A549 (cell line): ENCODE data around the gene CENPU. TPM values are rescaled to one million over a fixed set of nuclear protein-coding genes. Genes with fewer than 3 reads are reported as not detected.

Experiments used
- ATAC-seq, 2 experiments: fragments of 200-7000 bp in 1 of 2; fragments of >200 bp in 1 of 2; cut with Nextera tagmentation in 1 of 2; cut with Tn5 transposase in 1 of 2; 3 replicates each; pipeline versions ENCODE4 v1.8.0 to v1.9.1; 2018 to 2020; ENCODE audit warnings: mild to moderate bottlenecking in 1 of 2, moderate library complexity in 1 of 2
- CTCF ChIA-PET: fragments of 300-600 bp; sonication (Branson Sonifier 250); formaldehyde crosslinking; extraction: SDS; loops from one replicate; lab custom pipeline; 2021; ENCODE audit warnings: antibody characterized with exemption, inconsistent platforms; lab: Yijun Ruan, JAX
- POLR2A ChIA-PET: fragments of 350-600 bp; formaldehyde crosslinking; extraction: SDS; loops from one replicate; lab custom pipeline; 2021; ENCODE audit warnings: antibody characterized with exemption, inconsistent platforms; lab: Yijun Ruan, JAX
- DNase-seq, 2 experiments: peaks; one replicate each; pipeline versions ENCODE4 v3.0.0 to v3.0.0-alpha.2; 2011 to 2016; ENCODE audit warnings: low read depth in 1 of 2, low spot score in 1 of 2
- FAIRE-seq: peaks from 2 replicates; lab custom pipeline; 2011; peaks lifted over from hg19 to GRCh38; lab: Jason Lieb, UNC
- H3K27ac ChIP-seq, 2 experiments: fragments of >200 bp; sonication (Bioruptor Twin); formaldehyde crosslinking; 3 replicates each; pipeline ENCODE4 v1.5.1; 2016 to 2017
- H3K4me1 ChIP-seq: fragments of >200 bp; sonication (Bioruptor Twin); formaldehyde crosslinking; 3 replicates; pipeline ENCODE4 v1.6.1; 2016
- H3K4me2 ChIP-seq: fragments of >200 bp; sonication (Bioruptor Twin); formaldehyde crosslinking; 3 replicates; pipeline ENCODE4 v1.6.1; 2016
- H3K4me3 ChIP-seq: fragments of >200 bp; sonication (Bioruptor Twin); formaldehyde crosslinking; 3 replicates; pipeline ENCODE4 v1.5.1; 2016
- H3K9me3 ChIP-seq: fragments of >200 bp; sonication (Bioruptor Twin); formaldehyde crosslinking; 3 replicates; pipeline ENCODE4 v1.6.1; 2016
- BCL3 ChIP-seq: fragments of >200 bp; sonication (Bioruptor Twin); formaldehyde crosslinking; IDR thresholded peaks from 3 replicates; pipeline ENCODE4 v1.6.1; 2016
- CBX2 ChIP-seq: fragments of 200-600 bp; sonication (generic); IDR thresholded peaks from 2 replicates; pipeline ENCODE4 v1.6.1; 2016; ENCODE audit warnings: low read depth, mild to moderate bottlenecking, borderline replicate concordance
- CEBPB ChIP-seq, 2 experiments: fragments of >200 bp in 1 of 2; sonication (Bioruptor Twin) in 1 of 2; formaldehyde crosslinking in 1 of 2; IDR thresholded peaks; 2 replicates each; pipeline ENCODE4 v1.6.1; 2012 to 2016
- CHD2 ChIP-seq: fragments of 150-350 bp; IDR thresholded peaks from 2 replicates; pipeline ENCODE4 v1.6.1; 2014; ENCODE audit warnings: low read length; ENCODE audit not compliant: partially characterized antibody
- E2F6 ChIP-seq: IDR thresholded peaks from 2 replicates; pipeline ENCODE4 v1.6.1; 2012; ENCODE audit warnings: low read depth, borderline replicate concordance
- EHF ChIP-seq: fragments of 250-450 bp; sonication (Bioruptor Pico); IDR thresholded peaks from 2 replicates; pipeline ENCODE4 v1.5.0; 2020; ENCODE audit warnings: mild to moderate bottlenecking
- HEYL ChIP-seq: fragments of 250-450 bp; sonication (Bioruptor Pico); IDR thresholded peaks from 2 replicates; pipeline ENCODE4 v1.8.0; 2021; ENCODE audit warnings: mild to moderate bottlenecking, moderate library complexity
- HOXB5 ChIP-seq: fragments of 250-450 bp; sonication (Bioruptor Pico); IDR thresholded peaks from 2 replicates; pipeline ENCODE4 v1.5.0; 2020; ENCODE audit warnings: mild to moderate bottlenecking, moderate library complexity
- JUNB ChIP-seq: fragments of >200 bp; sonication (Bioruptor Twin); formaldehyde crosslinking; IDR thresholded peaks from 2 replicates; pipeline ENCODE4 v1.6.1; 2016
- KDM1A ChIP-seq: fragments of 200-600 bp; sonication (generic); IDR thresholded peaks from 2 replicates; pipeline ENCODE4 v1.6.1; 2016; ENCODE audit warnings: low read depth, mild to moderate bottlenecking
- KDM5A ChIP-seq: fragments of 200-600 bp; sonication (generic); IDR thresholded peaks from 2 replicates; pipeline ENCODE4 v1.6.1; 2016; ENCODE audit warnings: antibody characterized with exemption, mild to moderate bottlenecking
- NR3C1 ChIP-seq: fragments of >200 bp; sonication (Bioruptor Twin); formaldehyde crosslinking; IDR thresholded peaks from 3 replicates; pipeline ENCODE4 v1.6.1; 2017
- PBX3 ChIP-seq: IDR thresholded peaks from 2 replicates; pipeline ENCODE4 v1.6.1; 2012
- RARB ChIP-seq: fragments of 250-450 bp; sonication (Bioruptor Pico); IDR thresholded peaks from 2 replicates; pipeline ENCODE4 v1.8.0; 2021; ENCODE audit warnings: mild to moderate bottlenecking, moderate library complexity
- TFCP2L1 ChIP-seq: fragments of 250-450 bp; sonication (Bioruptor Pico); IDR thresholded peaks from 2 replicates; pipeline ENCODE4 v1.5.0; 2021; ENCODE audit warnings: mild to moderate bottlenecking
- TP53 ChIP-seq: fragments of 250-450 bp; sonication (Bioruptor Pico); IDR thresholded peaks from 2 replicates; pipeline ENCODE4 v1.5.0; 2021; ENCODE audit warnings: mild to moderate bottlenecking, moderate library complexity
- USF2 ChIP-seq: fragments of 450-650 bp; IDR thresholded peaks from 2 replicates; pipeline ENCODE4 v1.6.1; 2014; ENCODE audit warnings: antibody characterized with exemption
- ZC3H11A ChIP-seq: fragments of 450-650 bp; IDR thresholded peaks from 2 replicates; pipeline ENCODE4 v1.6.1; 2014; ENCODE audit warnings: antibody characterized with exemption, mild to moderate bottlenecking
- WGBS: methylation state at CpG from one replicate; pipeline ENCODE4 v1.1.6; 2017; ENCODE audit errors: missing lambda C conversion rate; 5-methylcytosine and 5-hydroxymethylcytosine counted together
- polyA plus RNA-seq, 4 experiments: library from polyadenylated mRNA; depleted of rRNA in 3 of 4; stranded (reverse); fragments of >200 nt; fragmentation: RNase III in 1 of 4; extraction: RNeasy Plus Mini Kit Qiagen cat#74134 plus additional on column Dnase treatment in 1 of 4; gene quantifications; 2 replicates in 3 of 4; 3 replicates in 1 of 4; pipeline ENCODE4 v1.2.3, GENCODE V29; 2011 to 2017
- TF ChIP-seq, protein P1 (sequence below): fragments of 250-450 bp; sonication (Bioruptor Pico); IDR thresholded peaks from 2 replicates; pipeline ENCODE4 v1.5.0; 2020; ENCODE audit warnings: low read depth, mild to moderate bottlenecking, moderate library complexity

CENPU gene
- polyA plus RNA-seq, 2 of the 4 experiments (the other 2 are of a cell fraction): 22.9 to 28.4 TPM

GRCh38 chr4:184748251-184748652 lies 14.4 kb upstream of the CENPU start:
- Histone ChIP-seq H3K4me1 (peaks cover 5% of the 10 kb centered on the region; the same call in 2 of the 3 replicates), H3K9me3 (no peaks in the 10 kb centered on the region), H3K4me3 (no peak overlapping the region), H3K27ac (no peak overlapping the region; a peak in 1 of 6 replicates), H3K4me2 (no peak overlapping the region)
- TF ChIP-seq KDM1A: no peak
- TF ChIP-seq CEBPB (IDR thresholded peaks at IDR 0.05): no peak
- TF ChIP-seq JUNB: no peak
- TF ChIP-seq CHD2: no peak
- TF ChIP-seq, protein P1, sequence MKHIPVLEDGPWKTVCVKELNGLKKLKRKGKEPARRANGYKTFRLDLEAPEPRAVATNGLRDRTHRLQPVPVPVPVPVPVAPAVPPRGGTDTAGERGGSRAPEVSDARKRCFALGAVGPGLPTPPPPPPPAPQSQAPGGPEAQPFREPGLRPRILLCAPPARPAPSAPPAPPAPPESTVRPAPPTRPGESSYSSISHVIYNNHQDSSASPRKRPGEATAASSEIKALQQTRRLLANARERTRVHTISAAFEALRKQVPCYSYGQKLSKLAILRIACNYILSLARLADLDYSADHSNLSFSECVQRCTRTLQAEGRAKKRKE: no peak
- no peak for TF ChIP-seq CBX2
- TF ChIP-seq BCL3: no peak
- TF ChIP-seq HEYL (CRISPR knock-in tag): no peak
- TF ChIP-seq KDM5A: no peak
- no peak for TF ChIP-seq HOXB5 (CRISPR knock-in tag)
- TF ChIP-seq ZC3H11A: no peak
- TF ChIP-seq USF2: no peak
- no peak for TF ChIP-seq TP53 (CRISPR knock-in tag)
- 83% methylated on average over 3 of the region's 8 CpGs for WGBS
- ATAC-seq (no peak), DNase-seq (no peak), FAIRE-seq (no peak)
- POLR2A ChIA-PET: no interaction called here
- CTCF ChIA-PET: no interaction called here

DNA sequence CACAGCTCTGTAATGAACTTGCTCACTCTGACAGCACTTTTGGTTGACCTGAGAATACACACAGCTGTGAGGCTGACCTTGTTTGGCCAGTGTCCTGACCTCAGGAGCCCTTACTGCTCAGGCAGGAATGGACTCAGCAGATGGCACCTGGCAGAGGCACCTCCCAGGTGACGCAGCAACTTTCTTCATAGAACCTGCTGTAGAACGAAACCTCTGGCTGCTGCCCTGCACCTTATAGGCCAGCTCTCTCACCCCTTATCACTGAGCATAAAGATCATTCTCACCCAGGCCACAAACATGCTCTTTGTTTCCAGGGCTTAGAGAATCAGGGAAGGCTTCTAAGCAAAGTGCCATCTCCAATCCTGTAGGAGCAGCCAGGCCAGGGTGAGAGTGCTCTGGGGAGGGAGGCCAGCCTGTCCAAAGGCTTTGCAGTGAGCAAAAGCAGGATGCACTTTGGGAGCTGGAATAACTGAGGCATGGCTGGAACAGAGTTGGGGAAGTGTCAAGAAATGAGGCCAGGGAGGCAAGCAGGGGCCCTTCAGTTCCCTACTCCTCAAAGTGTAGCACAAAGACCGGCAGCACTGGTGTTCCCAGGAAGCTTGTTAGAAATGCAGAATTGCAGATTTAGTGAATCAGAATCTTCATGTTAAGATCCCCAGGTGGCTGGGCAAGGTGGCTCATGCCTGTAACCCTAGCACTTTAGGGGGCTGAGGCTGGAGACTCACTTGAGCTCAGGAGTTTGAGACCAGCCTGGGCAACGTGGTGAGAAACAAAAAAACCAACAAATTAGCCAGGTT lies 13.3 kb upstream of the CENPU start:
- H3K4me1 ChIP-seq: peaks cover 5% of the 10 kb centered on the region; the same call in 2 of the 3 replicates
- no peak for FAIRE-seq
- ChIA-PET POLR2A (no interaction called here), CTCF (interaction anchor here (0.6 to 2.3 kb wide), 6 partner anchors 10 to 1003 kb away, joined by 3 to 12 read pairs (median 3); no protein-coding TSS in a partner anchor)
- DNase-seq: no peak
- TF ChIP-seq CBX2 (no peak), NR3C1 (no peak), RARB (no peak), KDM1A (no peak), TFCP2L1 (CRISPR knock-in tag) (no peak), EHF (CRISPR knock-in tag) (no peak), E2F6 (no peak), PBX3 (no peak)
- H3K9me3 ChIP-seq: no peaks in the 10 kb centered on the region
- H3K4me3 ChIP-seq: no peak overlapping the region
- no peak for ATAC-seq
- H3K4me2 ChIP-seq: peak overlapping the region; percentile 32; the same call in 2 of the 3 replicates
- 45% methylated on average over 2 of the region's 4 CpGs for WGBS
- H3K27ac ChIP-seq: peak overlapping the region in 1 of 2 experiments; percentile 53; a peak in 1 of 6 replicates
